GM19438 (cell line): ENCODE measurements around the gene CD28.
"Not testable (repeated sequence)": the region's sequence is repeated elsewhere in the genome, so short reads cannot be mapped to it uniquely, and the experiment has no call there.

Source experiments
- ATAC-seq: cut with Tn5 transposase; IDR thresholded peaks from one replicate; pipeline ENCODE4 v1.9.1; 2021; ENCODE audit warnings: low read depth; ENCODE audit not compliant: unreplicated experiment

The CD28 gene

DNA sequence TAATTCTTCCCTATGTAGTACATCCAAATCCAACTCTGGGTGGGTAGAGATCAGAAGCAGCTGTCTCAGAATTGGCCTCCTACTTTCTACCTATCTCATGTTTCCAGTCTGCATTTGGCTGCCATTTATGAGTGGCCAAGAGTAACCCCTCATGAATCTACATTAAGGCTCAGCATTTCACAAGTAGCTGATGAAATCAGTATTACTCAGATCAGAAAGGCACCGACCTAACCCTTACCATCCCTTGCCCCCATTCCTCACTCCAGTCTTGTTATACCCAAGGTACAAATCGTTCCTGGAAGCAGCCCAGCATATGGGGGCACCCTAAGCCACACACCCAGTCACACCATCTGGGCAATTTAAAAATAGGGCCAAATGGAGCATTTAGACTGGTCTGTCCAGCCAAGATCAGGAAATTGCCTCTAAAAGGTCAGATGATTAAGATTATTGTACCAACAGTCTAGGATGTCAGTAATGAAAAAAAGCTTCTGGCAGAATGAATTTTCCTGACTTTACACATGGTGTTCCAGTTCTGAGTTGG is 37.1 kb downstream of the CD28 start:
- no peak for ATAC-seq

DNA sequence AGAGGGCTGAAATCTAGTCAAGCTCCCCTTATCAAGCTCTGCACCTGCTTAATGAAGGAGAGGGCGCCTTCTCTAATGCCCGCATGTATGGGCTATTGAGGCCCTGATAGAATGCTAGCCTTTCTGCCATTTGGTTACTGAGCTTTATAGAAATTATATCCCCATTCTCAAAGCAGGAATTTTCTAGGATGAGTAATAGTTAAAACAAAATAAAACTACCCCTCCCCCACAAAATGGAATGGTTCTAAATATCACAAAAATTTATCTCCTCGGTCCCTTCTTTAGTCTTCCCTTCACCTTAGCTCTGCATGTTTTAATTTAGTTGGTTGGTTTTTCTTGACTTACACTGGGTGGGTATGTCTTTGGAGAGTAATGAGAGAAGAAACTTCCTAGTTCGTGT is 37.7 kb downstream of the CD28 start:
- ATAC-seq: no peak

DNA sequence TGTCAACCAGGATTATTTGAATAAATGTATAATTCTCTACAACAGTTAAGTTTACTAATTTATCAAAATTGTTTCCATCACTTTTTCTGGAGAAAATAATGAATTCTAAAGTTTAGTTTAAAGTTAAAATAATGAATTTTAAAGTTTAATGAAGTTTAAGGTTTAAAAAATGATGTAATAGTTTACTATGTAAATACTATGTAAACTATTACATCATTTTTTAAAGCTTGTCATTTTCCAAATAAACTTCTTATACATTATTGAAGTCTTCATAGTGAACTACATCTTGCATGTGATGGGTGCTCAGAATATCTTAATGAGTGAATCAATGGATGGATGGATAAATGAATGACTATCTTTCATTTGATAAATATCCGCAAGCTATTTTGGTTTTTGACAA is 38.8 kb downstream of the CD28 start:
- no peak for ATAC-seq

DNA sequence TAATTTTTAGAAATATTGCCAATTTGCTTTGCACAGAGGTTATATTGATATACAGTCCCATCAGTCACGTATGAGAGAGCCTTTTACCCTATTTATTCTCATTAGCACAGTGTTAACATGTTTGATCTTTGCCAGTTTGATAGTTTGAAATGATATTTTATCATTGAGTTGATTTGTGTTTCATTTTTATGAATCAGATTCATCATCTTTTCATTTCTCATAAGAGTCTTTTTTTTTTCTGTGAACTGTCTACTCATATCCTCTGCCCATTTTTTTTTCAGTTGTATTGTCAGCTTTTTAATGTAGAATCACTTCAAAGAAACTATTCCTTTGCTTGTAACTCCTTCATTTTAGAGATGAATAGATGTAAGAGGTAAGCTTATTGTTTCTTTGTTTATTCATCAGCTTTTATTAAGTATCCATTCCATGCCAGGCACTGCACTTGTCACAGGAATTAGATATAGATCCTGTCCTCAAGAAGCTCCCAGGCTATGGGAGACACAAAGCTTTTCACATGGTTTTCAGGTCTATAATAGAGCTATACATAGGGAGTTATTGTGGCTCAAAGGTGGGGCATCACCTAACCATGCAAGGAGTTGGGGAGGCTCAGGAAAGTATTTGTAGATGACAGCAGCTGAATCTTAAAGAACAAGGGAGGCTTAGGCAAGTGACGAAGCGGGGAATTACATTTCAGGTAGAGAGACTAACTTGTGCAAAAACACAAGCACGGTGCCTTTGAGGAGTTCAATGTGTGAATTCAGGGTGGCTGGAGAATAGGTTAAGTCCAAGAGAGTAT is 42.1 kb downstream of the CD28 start:
- ATAC-seq: no peak

DNA sequence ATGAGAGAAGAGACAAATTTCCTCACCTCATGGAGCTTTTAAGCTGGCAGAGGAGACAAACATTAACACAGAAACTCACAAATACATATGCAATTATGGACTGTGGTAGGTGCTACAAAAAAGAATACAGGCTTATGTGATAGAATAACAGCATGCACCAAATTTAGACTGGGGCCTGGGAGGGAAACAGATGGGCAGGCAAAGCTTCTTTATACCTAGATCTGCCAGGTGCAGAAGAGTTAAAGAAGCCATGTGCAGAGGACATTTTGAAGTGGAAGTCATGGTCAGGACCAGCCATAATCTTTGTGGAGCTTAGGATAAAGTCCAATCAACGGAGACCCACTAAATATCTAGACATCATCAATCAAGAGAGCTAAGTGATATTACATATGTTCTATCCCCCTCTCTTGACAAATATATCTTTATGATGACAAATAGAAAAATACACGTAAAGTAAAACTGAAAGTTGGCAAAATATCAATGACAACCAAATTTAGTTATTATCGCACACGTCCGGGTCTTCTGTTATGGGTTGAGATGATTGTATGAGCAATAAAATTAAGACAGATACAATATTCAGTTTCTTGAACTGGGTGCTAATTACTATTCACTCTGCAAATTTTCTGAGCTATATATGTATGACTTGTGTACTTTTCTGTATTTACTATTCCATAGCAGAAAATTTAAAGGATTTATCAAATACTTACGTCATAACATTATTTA is 44.1 kb downstream of the CD28 start:
- ATAC-seq: no peak

DNA sequence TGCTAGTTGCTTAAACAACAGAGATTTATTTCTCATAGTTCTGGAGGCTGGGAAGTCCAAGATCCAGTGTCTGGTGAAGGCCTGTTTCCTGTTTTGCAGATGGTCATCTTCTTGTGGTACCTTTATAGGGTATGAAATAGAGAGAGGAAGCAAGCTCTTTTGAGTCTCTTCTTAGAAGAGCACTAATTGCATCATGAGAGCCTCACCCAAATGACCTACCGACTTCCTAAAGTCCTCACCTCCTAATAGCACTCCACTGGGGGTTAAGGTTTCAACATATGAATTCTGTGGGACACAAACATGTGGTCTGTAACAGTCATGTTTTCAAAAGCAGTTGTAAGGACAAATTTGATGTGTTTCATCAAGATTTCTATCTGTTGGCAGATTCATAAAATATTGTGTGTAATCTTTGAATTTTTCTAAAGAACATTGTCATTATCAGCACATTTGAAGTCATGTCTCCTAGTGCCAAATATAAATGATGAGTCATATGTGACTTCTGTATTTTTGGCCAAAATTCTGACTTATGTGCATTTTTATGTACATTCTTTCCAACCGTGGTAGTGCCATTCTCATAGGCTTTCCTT is 45.3 kb downstream of the CD28 start:
- ATAC-seq: no peak

DNA sequence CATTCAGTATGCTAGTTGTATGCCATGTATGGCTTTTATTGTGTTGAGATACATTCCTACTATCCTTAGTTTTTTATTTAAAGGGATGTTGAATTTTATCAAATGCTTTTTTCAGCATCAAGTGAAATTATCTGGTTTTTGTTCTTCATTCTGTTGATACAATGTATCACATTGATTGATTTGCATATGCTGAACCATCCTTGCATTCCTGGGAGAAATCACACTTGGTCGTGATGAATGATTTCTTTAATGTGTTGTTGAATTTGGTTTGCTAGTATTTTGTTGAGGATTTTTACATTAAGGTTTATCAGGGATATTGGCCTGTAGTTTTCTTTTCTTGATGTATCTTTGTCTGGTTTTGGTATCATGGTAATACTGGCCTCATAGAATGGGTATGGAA is 49.7 kb downstream of the CD28 start:
- ATAC-seq: no peak

DNA sequence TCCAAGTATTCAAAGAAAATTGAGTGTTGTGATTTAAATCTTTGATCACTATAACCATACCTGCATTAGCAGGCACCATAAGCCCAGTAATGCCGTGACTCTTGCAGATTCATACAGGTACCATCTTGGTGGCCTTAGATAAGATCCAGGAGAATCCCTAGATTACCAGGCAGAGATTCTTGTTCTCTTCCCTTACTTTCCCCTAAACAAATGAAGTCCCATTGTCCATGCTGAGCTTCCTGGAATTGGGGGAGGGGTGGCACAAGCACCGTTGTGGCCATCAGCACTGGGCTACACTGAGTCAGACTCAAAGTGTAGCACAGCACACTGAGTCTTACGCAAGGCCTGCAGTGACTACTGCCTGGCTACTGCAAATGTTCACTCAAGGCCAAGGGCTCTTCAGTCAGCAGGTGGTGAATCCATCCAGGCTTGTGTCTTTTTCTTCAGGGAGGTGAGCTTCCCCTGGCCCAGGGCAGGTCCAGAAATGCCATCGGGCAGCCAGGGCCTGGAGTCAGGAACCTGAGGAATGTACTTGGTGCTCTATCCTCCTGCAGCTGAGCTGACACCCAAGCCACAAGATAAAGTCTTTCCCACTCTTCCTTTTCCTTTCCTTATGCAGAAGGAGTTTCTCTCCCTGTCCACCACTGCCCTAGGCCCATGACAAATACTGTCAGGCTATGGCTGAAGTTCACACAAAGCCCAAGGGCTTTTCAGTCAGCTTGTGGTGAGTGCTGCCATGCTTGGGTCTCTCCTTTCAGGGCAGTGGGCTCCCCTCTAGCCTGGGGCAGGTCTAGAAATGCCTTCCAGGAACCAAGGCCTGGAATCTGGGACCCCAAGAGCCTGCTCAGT is 52.6 kb downstream of the CD28 start:
- ATAC-seq: no peak

DNA sequence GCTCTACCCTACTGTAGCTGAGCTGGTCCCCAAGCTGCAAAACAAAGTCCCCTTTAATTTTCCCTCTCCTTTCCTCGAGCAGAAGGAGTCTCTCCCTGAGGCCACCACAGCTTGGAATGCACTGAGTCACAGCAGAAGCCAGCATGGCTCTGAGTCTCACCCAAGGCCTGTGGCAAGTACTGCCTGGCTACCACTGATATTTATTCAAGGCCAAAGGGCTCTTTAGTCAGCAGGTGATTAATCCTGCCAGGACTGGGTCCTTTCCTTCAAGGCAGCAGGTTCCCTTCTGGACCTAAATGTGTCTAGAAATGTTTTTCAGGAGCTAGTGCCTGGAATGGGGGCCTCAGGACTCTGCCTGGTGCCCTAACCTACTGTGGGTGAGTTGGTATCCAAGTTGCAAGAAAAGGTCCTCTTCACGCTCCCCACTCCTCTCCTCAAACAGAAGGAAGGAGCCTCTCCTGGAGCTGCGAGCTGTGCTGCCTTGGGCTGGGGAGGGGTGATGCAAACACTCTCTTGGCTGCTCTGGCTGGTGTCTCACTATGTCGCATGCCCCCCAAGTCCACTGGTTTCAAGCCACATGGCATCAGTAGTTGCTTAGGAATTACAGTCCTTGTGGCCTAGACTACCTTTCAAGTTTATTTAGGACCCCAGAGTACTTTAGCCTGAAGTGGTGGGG is 53.4 kb downstream of the CD28 start:
- ATAC-seq: no peak

DNA sequence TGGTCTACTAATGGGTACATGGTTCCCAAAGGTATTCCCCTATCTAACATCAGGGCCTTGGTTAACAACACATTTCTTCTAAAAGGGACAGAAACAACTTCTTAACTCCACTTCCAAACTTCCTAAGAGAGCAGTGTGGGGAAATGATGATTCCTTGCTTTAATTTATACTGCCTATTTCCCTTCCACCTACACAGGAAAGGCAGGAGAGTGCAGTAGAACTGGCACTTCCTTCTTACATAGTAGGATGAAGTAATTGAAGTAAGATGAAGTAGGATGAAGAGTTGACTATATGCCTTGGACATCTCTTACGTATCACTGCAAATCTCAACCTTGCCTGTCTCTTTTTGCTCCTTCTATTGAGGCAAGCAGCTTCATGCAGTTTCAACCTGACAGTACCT is 54.7 kb downstream of the CD28 start:
- ATAC-seq: no peak

DNA sequence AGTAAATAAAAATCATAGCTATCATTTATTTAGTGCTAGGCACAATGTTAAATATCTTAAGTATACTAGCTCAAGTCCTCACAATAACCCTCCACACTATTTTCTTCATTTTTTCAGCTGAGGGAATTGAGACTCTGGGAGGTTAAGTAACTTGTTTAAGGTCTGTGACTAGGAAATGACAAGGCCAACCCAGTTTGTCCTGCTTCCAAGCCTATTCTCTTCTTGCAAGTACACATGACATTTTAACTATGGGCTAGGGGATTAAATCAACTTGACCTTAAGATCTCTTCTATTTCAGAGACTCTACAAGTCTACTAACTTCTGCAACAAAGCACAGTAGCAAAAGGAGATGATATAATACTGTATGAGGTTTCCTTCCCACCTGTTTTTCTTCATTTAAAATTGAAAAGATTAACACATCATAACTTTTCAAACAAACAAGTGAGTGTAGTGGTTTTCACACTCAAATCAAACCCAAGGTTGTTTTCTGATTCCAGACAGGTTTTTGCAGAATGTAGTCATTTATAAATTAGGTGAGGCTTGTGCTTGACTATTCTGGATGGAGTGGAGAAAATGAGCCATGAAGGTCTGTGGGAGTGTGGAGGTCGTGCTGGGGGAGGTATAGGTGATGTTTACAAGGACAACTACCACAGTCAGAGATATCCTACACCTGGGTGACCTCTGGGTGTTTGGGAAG is 57.0 kb downstream of the CD28 start:
- ATAC-seq: no peak

DNA sequence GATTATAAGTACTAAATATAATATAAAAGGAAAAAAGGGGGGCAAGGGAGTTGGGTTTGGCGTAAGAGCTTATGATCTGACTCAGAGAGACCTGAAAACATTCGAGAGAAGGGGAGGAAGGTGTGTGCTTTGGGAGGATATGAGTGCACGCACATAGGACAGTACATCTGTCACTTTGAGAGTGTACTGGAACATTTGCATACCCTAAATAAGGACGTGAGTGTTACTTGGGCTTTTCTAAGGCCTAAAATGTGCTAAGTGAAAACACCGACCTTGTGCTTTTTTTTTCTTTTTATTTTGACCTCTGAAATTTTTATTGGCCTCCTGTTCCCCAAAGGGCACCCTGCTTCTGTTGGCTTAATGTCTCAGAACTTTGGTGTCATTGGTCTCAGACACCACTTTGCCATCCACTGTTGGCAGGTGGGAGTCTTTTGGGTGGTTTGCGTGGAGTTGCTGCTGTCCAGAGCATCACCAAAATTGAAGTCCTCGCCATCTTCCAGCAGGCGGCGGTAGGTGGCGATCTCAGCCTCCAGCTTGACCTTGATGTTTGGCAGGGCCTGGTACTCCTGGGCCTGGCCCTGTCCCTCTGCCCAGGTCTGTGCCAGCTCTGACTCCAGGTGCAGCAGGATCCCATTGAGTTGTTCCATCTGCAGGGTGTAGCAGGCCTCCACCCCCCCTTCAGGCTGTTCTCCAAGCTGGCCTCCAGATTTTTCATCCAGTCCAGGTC is 57.7 kb downstream of the CD28 start:
- no peak for ATAC-seq

DNA sequence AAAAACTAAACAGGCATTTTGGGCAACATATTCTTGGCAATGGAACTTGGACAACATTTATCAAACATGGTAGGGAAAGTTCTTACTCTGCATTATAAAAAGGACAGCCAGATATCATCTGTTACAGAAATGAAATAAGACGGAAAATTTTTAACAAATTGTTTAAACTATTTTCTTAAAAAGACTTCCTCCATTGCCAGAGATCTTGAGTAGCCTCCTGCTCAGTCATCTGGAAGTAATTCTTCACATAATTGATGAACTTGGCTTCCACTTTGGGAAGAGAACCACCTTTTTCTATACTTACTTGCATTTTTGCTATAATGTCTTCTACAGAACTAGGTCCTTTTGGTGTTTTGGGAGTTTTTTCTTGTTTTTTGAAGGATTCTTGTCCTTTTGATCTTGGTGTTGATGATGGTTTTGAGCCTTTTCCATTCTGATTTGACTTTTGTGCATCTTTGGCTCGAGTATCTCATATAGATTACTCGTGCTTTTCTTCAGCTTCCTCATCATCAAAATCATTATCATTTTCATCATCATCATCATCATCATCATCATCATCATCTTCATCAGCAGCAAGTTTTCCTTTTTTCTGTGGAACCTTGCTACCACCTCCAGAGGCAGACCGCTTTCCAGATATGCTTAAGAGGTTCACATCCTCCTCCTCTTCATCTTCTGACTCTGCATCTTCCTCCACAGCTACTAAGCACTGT is 66.2 kb downstream of the CD28 start:
- ATAC-seq: no peak

DNA sequence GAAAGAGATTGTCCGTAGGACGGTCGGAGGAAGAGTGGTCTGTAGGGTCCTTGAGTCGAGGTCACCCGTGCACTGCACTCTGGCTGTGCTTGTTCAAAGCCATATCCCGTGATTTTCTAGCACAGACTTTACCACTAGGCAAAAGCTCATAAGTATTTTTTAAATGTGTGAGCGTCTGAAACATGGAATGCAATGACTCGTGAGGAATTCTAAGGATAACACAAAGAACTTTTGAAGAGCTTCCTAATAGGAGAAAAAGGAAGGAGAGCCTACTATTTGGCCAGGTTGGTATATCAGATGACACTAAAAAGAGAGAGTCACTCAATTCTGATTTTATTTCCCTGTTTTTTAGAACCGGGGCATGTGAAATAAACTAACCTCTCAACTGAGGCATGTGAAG is 68.3 kb downstream of the CD28 start:
- ATAC-seq: no peak

DNA sequence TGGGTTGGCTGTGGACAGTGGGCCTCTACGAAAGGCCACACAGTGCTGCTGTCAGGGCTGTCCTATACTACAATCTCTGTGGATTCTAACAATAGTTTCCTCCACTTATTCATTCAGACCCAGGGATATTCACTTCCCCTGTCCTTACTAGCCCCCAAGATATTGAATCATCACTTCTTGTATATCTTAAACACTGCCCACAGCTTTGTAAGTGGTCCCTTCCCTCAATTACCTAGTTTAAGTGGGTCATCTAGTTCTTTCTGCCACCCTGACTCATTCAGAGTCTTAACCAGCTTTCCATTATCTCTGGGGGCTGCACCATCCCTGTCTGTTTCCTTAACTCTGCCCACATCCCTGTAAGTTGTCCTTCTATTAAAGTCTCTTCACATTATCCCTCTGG is 69.2 kb downstream of the CD28 start:
- no peak for ATAC-seq

DNA sequence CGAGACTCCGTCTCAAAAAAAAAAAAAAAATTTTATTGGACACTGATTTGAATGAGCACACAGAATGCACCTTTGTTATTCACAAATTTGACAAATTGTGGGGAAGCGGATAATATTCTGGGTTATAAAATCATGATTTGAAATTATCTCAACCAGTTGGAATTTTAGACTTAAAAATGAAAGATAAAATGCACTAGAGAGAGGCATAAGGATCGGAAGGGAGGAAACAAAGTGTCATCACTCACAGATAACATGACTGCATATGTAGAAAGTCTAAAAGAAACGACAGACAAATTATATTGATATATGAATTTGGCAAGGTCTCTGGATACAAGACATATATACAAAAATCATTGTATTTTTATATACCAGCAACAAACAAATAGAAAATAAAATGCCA is 70.6 kb downstream of the CD28 start:
- no peak for ATAC-seq

DNA sequence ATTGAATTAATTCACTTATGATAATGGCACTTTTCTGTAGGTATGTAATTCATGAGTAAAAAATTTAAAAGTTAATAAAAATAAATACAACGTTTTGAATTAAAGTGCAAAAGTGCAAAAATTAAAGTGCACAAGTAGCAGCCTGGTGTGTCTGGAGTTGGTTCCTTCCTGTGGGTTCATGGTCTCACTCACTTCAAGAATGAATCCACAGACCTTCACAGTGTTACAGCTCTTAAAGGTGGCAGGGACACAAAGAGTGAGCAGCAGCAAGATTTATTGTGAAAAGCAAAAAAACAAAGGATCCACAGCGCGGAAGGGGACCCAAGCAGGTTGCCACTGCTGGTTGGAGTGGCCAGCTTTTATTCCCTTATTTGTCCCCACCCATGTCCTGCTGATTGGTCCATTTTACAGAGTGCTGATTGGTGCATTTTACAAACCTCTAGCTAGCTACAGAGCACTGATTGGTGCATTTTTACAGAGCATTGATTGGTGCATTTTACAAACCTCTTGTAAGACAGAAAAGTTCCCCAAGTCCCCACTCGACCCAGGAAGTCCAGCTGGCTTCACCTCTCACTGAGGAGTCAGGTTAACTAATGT is 73.1 kb downstream of the CD28 start:
- not testable (repeated sequence) for ATAC-seq

DNA sequence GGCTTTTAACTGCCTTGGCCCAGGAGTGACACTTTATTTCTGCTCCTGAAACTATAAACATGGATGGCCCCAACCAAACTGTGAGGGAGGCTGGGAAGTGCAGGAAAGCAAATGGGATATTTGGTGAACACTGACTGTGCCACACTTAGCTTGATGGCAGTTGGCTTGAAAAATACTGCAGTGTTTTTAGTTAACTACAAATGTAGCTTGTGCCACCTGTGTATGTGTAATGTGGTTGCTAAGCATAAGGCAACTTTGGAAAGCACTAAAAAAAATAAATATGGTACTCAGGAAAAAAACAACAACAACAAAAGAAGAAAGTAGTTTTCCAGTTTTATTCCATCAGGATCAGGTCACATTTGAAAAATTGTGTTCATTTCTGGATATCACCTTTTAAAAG is 73.8 kb downstream of the CD28 start:
- ATAC-seq: no peak
